ENCODE data around the gene IGSF3. TPM values are rescaled to one million over a fixed set of nuclear protein-coding genes. Genes with fewer than 3 reads are reported as not detected.

The IGSF3 gene
- total and polyA plus RNA-seq, 7 donors, result 1.8 to 10.2 (median 5.3) TPM

DNA sequence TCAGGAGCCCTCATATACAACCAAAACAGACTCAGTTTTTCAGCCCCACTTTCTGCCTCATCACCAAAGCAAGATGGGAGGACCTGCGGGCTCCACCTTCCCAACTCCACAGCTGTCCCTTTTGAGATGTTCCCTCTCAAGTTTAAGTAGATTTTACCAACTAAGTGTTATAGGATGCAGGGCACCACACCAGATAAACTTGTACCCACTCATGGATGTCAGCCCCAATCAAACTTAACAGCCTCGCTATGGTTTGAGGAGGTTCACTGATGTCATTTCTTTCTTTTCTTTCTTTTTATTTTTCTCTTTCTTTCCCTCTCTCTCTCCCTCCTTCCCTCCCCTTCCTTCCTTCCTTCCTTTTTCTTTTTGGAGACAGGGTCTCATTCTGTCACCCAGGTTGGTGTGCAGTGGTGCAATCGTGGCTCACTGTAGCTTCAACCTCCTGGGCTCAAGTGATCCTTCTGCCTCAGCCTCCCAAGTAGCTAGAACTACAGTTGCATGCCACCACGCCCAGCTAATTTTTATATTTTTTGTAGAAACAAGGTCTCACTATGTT lies 110.1 kb downstream of the IGSF3 start:
- Histone ChIP-seq H3K4me1 (peaks cover 0 to 16% (median 12%) of the 10 kb centered on the region in 4 donors), H3K27me3 (no peaks in the 10 kb centered on the region), H3K9me3 (no peaks in the 10 kb centered on the region), H3K27ac (no peak overlapping the region), H3K4me3 (no peak overlapping the region), H3K36me3 (no peaks in the 10 kb centered on the region)
- no peak for DNase-seq
- intact Hi-C loops (cut with DNase I), result no loop called here
- TF ChIP-seq, protein P1, sequence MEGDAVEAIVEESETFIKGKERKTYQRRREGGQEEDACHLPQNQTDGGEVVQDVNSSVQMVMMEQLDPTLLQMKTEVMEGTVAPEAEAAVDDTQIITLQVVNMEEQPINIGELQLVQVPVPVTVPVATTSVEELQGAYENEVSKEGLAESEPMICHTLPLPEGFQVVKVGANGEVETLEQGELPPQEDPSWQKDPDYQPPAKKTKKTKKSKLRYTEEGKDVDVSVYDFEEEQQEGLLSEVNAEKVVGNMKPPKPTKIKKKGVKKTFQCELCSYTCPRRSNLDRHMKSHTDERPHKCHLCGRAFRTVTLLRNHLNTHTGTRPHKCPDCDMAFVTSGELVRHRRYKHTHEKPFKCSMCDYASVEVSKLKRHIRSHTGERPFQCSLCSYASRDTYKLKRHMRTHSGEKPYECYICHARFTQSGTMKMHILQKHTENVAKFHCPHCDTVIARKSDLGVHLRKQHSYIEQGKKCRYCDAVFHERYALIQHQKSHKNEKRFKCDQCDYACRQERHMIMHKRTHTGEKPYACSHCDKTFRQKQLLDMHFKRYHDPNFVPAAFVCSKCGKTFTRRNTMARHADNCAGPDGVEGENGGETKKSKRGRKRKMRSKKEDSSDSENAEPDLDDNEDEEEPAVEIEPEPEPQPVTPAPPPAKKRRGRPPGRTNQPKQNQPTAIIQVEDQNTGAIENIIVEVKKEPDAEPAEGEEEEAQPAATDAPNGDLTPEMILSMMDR (IDR thresholded peaks at IDR 0.05), result no peak
- TF ChIP-seq POLR2AphosphoS5 (IDR thresholded peaks at IDR 0.05) (no peak), POLR2A (IDR thresholded peaks at IDR 0.05) (no peak), EP300 (IDR thresholded peaks at IDR 0.05) (no peak)
- WGBS, 2 donors, result 90 to 95% methylated on average over 4 of the region's 4 CpGs

GRCh38 chr1:116556289-116557006 lies 111.1 kb downstream of the IGSF3 start:
- intact Hi-C loops (cut with DNase I), result no loop called here
- peak overlapping the region in 1 of 4 donors; percentile 9 for H3K27ac ChIP-seq

DNA sequence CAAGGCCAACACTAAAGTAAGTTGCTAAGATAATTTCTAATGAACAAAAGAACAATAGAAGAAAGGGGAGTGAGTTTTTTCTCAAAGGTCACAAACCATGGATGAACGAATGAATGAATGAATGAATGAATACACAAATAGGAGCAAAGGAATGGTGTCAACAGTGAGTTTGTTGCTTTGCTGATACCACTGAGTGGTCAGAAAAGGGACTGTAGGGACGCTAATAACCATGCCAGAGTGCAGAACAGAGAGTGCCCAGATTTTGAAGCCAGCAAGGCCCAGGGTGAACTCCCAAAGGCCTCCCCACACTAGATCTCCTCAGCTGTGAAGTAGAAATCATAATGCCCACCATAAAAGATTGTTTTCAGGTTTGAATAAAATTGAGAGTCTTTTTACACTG lies 112.6 kb downstream of the IGSF3 start:
- WGBS, 2 donors, result 93 to 95% methylated on average over 2 of the region's 2 CpGs
- no peak for DNase-seq
- intact Hi-C loops (cut with DNase I), result no loop called here

More at GRCh38 chr1:116556289-116557006, 111.1 kb downstream of the IGSF3 start:
- 10 to 43% methylated on average over 6 of the region's 6 CpGs for WGBS, 2 donors
- H3K4me1 ChIP-seq, result peaks cover 0 to 16% (median 12%) of the 10 kb centered on the region in 4 donors
- H3K9me3 ChIP-seq, result no peaks in the 10 kb centered on the region
- no peak overlapping the region for H3K4me3 ChIP-seq
- no peaks in the 10 kb centered on the region for H3K27me3 ChIP-seq
- no peaks in the 10 kb centered on the region for H3K36me3 ChIP-seq
- DNase-seq, result peak; percentile 77
- no peak for TF ChIP-seq POLR2A (IDR thresholded peaks at IDR 0.05)
- TF ChIP-seq POLR2AphosphoS5 (IDR thresholded peaks at IDR 0.05), result peak in 2 of 4 donors; percentile 9 to 26
- no peak for TF ChIP-seq EP300 (IDR thresholded peaks at IDR 0.05)

DNA sequence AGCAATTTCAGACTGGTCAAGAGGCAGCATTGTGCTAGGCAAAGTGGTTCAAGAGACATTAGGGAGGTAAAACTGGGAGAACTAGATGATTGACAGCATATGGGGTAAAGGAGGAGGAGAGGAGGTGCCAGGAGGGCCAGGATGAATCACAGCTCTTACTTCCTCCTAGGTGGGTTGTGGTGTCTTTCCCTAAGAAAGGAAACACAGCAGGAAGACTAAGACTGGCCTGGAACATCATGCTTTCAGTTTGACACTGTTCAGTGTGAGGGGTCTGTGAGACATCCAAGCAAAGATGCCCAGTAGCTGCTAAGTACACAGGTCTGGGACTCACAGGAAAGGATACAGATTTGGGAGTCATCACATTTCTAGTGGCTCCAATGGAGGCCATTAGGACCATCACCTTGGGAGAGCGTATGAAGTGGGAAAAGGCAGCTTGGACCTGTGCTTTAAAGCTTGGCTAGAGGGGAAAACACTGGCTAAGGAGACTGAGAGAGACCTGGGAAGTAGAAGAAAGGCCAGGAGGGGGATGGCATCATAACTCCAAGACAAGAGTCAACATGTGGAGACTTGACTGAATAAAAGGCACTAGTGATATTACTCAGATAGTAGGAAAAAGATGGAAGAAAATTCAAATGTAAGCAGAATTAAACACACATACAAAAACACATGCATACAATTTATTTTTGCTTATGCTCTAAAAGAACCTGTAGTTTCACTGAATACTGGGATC lies 114.0 kb downstream of the IGSF3 start:
- no peak for DNase-seq
- no peaks in the 10 kb centered on the region for H3K36me3 ChIP-seq
- intact Hi-C loops (cut with DNase I), result no loop called here
- H3K4me1 ChIP-seq, result peaks cover 0 to 16% (median 12%) of the 10 kb centered on the region in 4 donors
- TF ChIP-seq POLR2AphosphoS5 (IDR thresholded peaks at IDR 0.05), result no peak
- TF ChIP-seq EP300 (IDR thresholded peaks at IDR 0.05), result no peak
- no peak for TF ChIP-seq POLR2A (IDR thresholded peaks at IDR 0.05)
- TF ChIP-seq, protein P1 (IDR thresholded peaks at IDR 0.05), result no peak
- H3K27ac ChIP-seq, result no peak overlapping the region
- no peaks in the 10 kb centered on the region for H3K27me3 ChIP-seq
- H3K4me3 ChIP-seq, result no peak overlapping the region
- WGBS, 2 donors, result 98 to 99% methylated on average over 1 of the region's 1 CpG
- no peaks in the 10 kb centered on the region for H3K9me3 ChIP-seq

More for the DNA sequence above, 112.6 kb downstream of the IGSF3 start:
- TF ChIP-seq, protein P1 (IDR thresholded peaks at IDR 0.05), result no peak
- TF ChIP-seq POLR2AphosphoS5 (IDR thresholded peaks at IDR 0.05) (no peak), EP300 (IDR thresholded peaks at IDR 0.05) (no peak), POLR2A (IDR thresholded peaks at IDR 0.05) (no peak)
- Histone ChIP-seq H3K4me3 (no peak overlapping the region), H3K27ac (no peak overlapping the region), H3K9me3 (no peaks in the 10 kb centered on the region), H3K27me3 (no peaks in the 10 kb centered on the region), H3K36me3 (no peaks in the 10 kb centered on the region), H3K4me1 (peaks cover 0 to 16% (median 12%) of the 10 kb centered on the region in 4 donors)

All from sigmoid colon (tissue), 7 donors.